GM19025 (cell line): ENCODE measurements around the gene PPTC7.
"Not testable (repeated sequence)": the region's sequence is repeated elsewhere in the genome, so short reads cannot be mapped to it uniquely, and the experiment has no call there.

Experiments
- ATAC-seq: cut with Tn5 transposase; IDR thresholded peaks from one replicate; pipeline ENCODE4 v1.9.1; 2021; ENCODE audit warnings: mild to moderate bottlenecking, low read depth, moderate library complexity; ENCODE audit not compliant: unreplicated experiment

The PPTC7 gene

GRCh38 chr12:110583137-110584059 is at the start of gene PPTC7:
PPTC7 (minus strand) TSS chr12:110583318; CDS start chr12:110583031, 287 bp downstream.
- ATAC-seq, result peak; percentile 86

- ATAC-seq, result no peak
These were observed 44.5 kb upstream of the PPTC7 start for GRCh38 chr12:110627500-110628195.

- ATAC-seq, result no peak
These were observed 39.5 kb upstream of the PPTC7 start for GRCh38 chr12:110622582-110622981.

GRCh38 chr12:110619534-110619953 is 36.4 kb upstream of the PPTC7 start:
- peak; percentile 69 for ATAC-seq

GRCh38 chr12:110616471-110617115 is 33.5 kb upstream of the PPTC7 start:
- no peak for ATAC-seq

GRCh38 chr12:110615171-110615570 is 32.1 kb upstream of the PPTC7 start:
- no peak for ATAC-seq

- peak; percentile 94 for ATAC-seq
These were observed 30.9 kb upstream of the PPTC7 start, which contains the start of gene TCTN1 for GRCh38 chr12:110613771-110614684. TCTN1 (plus strand) TSS chr12:110614129; CDS start chr12:110614183, 54 bp downstream.

- ATAC-seq, result no peak
These were observed 30.1 kb upstream of the PPTC7 start for GRCh38 chr12:110613071-110613770.

GRCh38 chr12:110606253-110606611 is 23.1 kb upstream of the PPTC7 start:
- ATAC-seq, result no peak

GRCh38 chr12:110602085-110602814 is 19.1 kb upstream of the PPTC7 start:
- not testable (repeated sequence) for ATAC-seq

- no peak for ATAC-seq
These were observed 17.1 kb upstream of the PPTC7 start for GRCh38 chr12:110600254-110600653.

GRCh38 chr12:110599334-110599733 is 16.2 kb upstream of the PPTC7 start:
- no peak for ATAC-seq

- ATAC-seq, result no peak
These were observed 14.8 kb upstream of the PPTC7 start for GRCh38 chr12:110597885-110598284.

- not testable (repeated sequence) for ATAC-seq
These were observed 9.8 kb upstream of the PPTC7 start for GRCh38 chr12:110592919-110593318.

- no peak for ATAC-seq
These were observed 9.0 kb upstream of the PPTC7 start for GRCh38 chr12:110592078-110592477.

GRCh38 chr12:110591451-110592051 is 8.4 kb upstream of the PPTC7 start:
- no peak for ATAC-seq

GRCh38 chr12:110590806-110591326 is 7.7 kb upstream of the PPTC7 start:
- ATAC-seq, result no peak

- no peak for ATAC-seq
These were observed 6.9 kb upstream of the PPTC7 start for GRCh38 chr12:110590059-110590458.
